Measurements from ENCODE around the gene MAP4K4. TPM values are rescaled to one million over a fixed set of nuclear protein-coding genes. Genes with fewer than 3 reads are reported as not detected.

MAP4K4 gene
- total and polyA plus RNA-seq, 8 donors = 80.2 to 143 (median 129) TPM

DNA sequence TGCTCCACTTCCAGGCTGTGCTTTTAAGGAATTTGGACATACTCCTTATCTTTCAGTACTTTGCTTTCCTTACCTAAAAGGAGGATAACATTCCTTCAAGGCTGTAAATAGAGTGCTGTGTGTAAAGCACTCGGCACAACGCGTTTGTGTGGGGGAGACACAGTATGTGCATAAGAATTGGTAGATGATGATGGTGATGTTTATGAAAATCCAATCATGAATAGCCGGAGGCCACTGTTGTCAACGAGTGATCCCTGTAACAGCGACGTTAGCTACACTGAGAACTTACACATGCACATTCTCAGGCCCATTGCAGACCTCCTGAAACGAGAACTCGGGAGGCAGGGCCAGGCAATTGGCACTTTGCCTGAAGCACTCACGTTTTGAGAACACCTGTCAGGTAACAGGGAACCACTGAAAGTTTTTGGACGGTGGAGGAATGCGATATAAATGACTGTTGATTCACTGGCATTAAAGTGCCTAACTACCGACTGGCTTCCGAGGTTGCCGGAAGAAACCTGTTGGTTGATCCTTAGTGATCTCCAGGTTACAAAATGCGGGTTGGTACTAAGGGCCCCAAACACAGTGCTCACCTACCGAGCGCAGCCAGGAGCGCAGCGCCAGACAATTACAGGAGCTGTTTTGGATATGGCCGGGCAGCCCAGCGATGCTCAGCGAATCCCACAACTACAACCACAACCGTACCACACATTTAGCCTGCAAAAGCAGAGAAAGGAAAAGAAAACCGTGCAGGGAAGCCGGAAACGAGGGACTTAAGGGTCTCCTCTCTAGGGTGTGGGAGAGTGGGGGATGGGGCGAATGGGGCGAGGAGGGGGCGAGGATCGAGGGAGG, 1.0 kb upstream of the MAP4K4 start:
- TF ChIP-seq, protein P1, sequence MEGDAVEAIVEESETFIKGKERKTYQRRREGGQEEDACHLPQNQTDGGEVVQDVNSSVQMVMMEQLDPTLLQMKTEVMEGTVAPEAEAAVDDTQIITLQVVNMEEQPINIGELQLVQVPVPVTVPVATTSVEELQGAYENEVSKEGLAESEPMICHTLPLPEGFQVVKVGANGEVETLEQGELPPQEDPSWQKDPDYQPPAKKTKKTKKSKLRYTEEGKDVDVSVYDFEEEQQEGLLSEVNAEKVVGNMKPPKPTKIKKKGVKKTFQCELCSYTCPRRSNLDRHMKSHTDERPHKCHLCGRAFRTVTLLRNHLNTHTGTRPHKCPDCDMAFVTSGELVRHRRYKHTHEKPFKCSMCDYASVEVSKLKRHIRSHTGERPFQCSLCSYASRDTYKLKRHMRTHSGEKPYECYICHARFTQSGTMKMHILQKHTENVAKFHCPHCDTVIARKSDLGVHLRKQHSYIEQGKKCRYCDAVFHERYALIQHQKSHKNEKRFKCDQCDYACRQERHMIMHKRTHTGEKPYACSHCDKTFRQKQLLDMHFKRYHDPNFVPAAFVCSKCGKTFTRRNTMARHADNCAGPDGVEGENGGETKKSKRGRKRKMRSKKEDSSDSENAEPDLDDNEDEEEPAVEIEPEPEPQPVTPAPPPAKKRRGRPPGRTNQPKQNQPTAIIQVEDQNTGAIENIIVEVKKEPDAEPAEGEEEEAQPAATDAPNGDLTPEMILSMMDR (IDR thresholded peaks at IDR 0.05) = no peak

DNA sequence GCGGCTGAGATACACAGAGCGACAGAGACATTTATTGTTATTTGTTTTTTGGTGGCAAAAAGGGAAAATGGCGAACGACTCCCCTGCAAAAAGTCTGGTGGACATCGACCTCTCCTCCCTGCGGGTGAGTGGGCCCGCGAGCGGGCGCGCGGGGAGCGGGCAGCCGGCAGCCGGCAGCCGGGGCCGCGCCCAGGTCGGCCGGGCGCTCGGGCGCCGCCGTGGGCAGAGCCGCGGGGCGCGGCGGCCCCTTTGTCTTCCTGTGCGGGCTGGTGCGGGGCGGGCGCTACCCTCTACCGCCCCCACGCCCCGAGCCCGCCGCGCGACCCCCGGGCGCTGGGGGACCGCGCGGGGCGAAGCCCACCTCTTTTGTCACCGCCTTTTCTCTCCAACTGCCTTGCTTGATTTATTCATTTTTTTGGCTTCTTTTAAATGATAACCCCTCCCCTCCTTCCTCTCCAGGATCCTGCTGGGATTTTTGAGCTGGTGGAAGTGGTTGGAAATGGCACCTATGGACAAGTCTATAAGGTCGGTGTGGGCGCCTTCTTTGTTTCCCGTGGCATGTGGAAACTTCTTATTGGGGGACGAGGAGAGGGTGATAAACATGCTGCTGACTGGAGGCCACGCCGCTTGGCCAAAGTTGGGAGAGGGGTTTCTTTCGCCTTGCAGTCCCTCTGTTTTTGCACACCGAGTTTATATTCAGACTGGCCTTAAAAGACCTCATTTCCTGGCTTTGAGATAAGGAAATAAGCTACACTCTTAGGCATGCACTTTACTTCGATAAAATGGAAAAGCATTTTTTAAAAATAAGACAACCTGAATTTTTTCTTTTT, 722 bp downstream of the MAP4K4 start:
- TF ChIP-seq, protein P1 (IDR thresholded peaks at IDR 0.05) = no peak
- Histone ChIP-seq H3K27ac (peak overlapping the region; percentile 78 to 85), H3K27me3 (peaks cover 0 to 8% of the 10 kb centered on the region in 2 donors), H3K4me3 (peak overlapping the region; percentile 54 to 68), H3K36me3 (no peaks in the 10 kb centered on the region), H3K4me1 (peaks cover 0 to 56% of the 10 kb centered on the region in 2 donors), H3K9me3 (peaks cover 0 to 6% of the 10 kb centered on the region in 2 donors)
- intact Hi-C loops (cut with DNase I) = loop anchor here in 1 of 2 donors (5.0 to 10.0 kb wide), 2 partner anchors 134 to 173 kb away; no protein-coding TSS in a partner anchor
- peak; percentile 7 for ATAC-seq
- peak in 3 of 4 donors; percentile 43 to 87 (median 44) for DNase-seq

More for the DNA sequence above, 1.0 kb upstream of the MAP4K4 start:
- DNase-seq (peak in 2 of 4 donors; percentile 35 to 64), ATAC-seq (peak; percentile 44)
- Histone ChIP-seq H3K27ac (peak overlapping the region; percentile 78 to 85), H3K4me3 (peak overlapping the region; percentile 52 to 68), H3K36me3 (no peaks in the 10 kb centered on the region), H3K4me1 (peaks cover 0 to 38% of the 10 kb centered on the region in 2 donors), H3K9me3 (peaks cover 0 to 6% of the 10 kb centered on the region in 2 donors), H3K27me3 (peaks cover 0 to 8% of the 10 kb centered on the region in 2 donors)
- intact Hi-C loops (cut with DNase I) = loop anchor here in 1 of 2 donors (5.0 to 10.0 kb wide), 2 partner anchors 136 to 172 kb away; no protein-coding TSS in a partner anchor

DNA sequence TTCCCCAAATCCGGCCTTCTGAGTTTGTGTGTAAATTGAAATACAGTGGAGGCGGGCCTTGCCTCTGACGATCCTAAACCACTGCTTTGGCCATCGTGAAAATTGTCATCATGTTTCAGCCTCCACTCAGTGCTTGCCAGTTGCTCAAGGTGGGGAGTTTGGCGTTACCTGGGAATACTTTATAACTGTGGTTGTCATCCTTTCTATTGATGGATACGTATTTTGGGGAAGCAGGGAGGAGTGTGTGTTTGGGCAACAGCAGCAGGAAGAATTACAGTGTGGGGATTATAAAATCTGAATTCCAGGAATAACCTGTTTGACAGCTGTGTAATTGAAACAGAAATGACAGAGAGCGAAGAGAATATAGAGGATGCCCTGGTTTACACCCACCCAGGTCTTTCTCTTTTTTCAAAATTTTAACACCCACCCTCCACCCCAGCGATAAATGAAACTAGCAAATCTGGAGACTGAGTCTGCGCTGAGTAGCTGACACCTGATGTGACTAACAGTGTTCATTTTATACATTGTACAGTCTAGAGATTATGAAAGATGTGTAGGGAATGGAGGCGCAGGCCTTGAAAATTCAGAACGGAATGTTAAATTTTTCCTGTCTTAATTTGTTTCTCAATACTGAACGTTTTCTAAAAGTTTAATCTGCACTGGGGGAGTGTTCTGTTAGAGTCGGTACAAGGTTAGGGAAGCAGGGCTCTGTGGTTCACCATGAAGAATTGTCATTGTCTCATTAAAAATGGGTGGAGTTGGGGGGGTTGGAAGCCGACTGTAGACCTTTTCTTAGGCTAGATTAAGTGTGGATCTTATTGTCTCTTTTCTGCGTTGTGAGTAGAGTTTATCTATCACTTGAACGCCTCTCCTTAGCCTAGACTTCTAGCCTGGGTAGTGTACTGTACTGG, 1.6 kb downstream of the MAP4K4 start:
- no peaks in the 10 kb centered on the region for H3K36me3 ChIP-seq
- peaks cover 5 to 63% of the 10 kb centered on the region in 2 donors for H3K4me1 ChIP-seq
- peaks cover 0 to 3% of the 10 kb centered on the region in 2 donors for H3K9me3 ChIP-seq
- H3K27me3 ChIP-seq = peaks cover 0 to 8% of the 10 kb centered on the region in 2 donors
- DNase-seq (peak in 1 of 4 donors; percentile 25), ATAC-seq (peak; percentile 3)
- intact Hi-C loops (cut with DNase I) = loop anchor here in 1 of 2 donors (5.0 to 10.0 kb wide), 2 partner anchors 133 to 174 kb away; no protein-coding TSS in a partner anchor
- peak overlapping the region; percentile 54 to 68 for H3K4me3 ChIP-seq
- TF ChIP-seq, protein P1 (IDR thresholded peaks at IDR 0.05) = no peak
- H3K27ac ChIP-seq = peak overlapping the region; percentile 78 to 85

DNA sequence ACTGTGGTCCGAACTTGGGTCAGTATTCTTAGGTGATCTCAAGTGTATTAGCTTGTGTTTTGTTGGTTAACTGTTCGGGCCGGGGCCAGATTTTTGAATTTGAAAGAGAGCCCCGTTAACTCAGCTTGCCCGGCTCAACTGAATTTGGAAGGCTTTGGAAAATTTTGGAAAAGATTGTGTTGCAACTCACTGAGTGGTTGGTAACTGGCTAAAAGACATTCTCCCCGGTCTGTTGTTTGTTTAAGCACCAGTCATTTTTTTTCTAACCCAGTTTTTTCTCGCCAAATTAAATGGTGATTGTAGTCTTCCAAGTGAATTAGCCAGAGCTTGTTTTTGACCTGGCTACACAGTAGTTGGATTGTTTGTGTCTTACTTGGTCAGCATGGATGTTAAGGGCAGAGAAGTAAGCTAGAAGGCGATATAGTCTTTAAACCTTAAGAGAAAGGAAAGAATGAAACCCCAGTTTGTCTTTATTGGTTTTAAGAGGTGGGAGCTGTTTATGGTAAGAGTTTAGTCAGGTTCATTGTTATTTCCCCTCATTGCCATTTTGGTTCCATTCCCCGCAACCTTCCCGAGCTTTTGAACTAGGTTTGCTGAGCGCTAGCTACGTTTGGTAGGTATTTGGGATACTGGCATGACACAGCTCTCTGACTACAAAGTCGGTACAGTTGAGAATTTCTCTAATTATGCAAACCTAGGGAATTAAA, 2.4 kb downstream of the MAP4K4 start:
- Histone ChIP-seq H3K9me3 (no peaks in the 10 kb centered on the region), H3K27ac (peak overlapping the region in 1 of 2 donors; percentile 78), H3K4me3 (peak overlapping the region; percentile 54 to 68), H3K4me1 (peaks cover 11 to 71% of the 10 kb centered on the region in 2 donors), H3K27me3 (peaks cover 0 to 8% of the 10 kb centered on the region in 2 donors), H3K36me3 (no peaks in the 10 kb centered on the region)
- intact Hi-C loops (cut with DNase I) = loop anchor here in 1 of 2 donors (5.0 to 10.0 kb wide), 2 partner anchors 132 to 175 kb away; no protein-coding TSS in a partner anchor
- TF ChIP-seq, protein P1 (IDR thresholded peaks at IDR 0.05) = no peak
- no peak for ATAC-seq
- peak in 1 of 4 donors; percentile 26 for DNase-seq

Data from left lung (tissue), 10 donors.